ENCODE measurements around the gene MTURN. TPM values are rescaled to one million over a fixed set of nuclear protein-coding genes. Genes with fewer than 3 reads are reported as not detected.

MTURN gene
- total RNA-seq, 4 donors from 2014 or later = 2.3 to 18.2 (median 13.8) TPM

DNA sequence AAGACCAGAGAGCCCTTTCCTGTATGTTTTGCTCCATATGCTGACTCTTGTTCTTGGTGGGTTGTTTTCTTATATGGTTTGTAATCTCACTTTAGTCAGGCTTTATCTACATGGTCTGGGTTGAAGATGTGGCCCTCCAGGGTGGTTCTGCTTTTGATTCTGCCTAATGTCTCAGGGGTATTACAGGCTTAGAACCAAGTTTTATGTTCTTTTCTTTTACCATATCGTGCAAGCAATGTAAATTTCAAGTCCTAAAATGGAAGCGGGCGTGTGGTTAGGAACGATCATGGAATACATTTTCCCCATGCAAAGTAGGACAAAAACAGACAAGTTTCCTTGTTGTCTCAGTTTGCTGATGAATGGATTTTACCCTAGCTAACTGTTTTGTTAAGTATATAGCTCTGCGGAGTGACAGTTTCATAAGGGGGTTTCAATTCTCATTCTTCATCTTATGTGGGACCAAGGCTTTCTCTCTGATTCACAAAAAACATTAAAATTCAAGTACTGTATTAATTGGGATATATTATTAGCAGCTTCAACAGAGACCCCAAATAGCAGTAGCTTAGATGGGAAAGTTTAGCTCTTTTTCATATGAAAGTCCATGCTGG is 58.7 kb downstream of the MTURN start:
- Histone ChIP-seq H3K36me3 (no peaks in the 10 kb centered on the region), H3K9me3 (peaks cover 0 to 6% (median 2%) of the 10 kb centered on the region in 4 donors), H3K4me1 (no peaks in the 10 kb centered on the region), H3K27ac (no peak overlapping the region), H3K27me3 (no peaks in the 10 kb centered on the region), H3K4me3 (no peak overlapping the region)
- TF ChIP-seq POLR2A (IDR thresholded peaks at IDR 0.05) = no peak
- TF ChIP-seq, protein P1, sequence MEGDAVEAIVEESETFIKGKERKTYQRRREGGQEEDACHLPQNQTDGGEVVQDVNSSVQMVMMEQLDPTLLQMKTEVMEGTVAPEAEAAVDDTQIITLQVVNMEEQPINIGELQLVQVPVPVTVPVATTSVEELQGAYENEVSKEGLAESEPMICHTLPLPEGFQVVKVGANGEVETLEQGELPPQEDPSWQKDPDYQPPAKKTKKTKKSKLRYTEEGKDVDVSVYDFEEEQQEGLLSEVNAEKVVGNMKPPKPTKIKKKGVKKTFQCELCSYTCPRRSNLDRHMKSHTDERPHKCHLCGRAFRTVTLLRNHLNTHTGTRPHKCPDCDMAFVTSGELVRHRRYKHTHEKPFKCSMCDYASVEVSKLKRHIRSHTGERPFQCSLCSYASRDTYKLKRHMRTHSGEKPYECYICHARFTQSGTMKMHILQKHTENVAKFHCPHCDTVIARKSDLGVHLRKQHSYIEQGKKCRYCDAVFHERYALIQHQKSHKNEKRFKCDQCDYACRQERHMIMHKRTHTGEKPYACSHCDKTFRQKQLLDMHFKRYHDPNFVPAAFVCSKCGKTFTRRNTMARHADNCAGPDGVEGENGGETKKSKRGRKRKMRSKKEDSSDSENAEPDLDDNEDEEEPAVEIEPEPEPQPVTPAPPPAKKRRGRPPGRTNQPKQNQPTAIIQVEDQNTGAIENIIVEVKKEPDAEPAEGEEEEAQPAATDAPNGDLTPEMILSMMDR (IDR thresholded peaks at IDR 0.05) = no peak
- DNase-seq = no peak

DNA sequence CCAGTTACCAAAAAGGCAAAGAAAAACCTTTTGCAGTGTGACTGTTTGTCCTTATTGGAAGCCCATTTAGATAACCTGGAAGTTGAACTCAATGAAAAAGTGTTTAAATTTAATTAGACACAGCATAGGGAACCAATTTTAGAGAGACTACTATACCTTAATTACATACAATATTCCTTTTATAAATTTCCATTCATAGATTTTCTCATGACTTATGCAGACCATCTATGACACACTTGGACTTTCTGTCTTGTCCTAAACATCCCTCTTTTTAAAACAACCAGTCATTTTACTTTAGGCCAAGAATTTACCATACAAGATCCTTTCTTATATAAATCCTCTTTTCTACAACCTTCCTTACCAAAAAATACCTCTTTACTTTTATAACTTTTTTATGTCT is 61.6 kb downstream of the MTURN start:
- Histone ChIP-seq H3K4me1 (peaks cover 0 to 5% (median 0%) of the 10 kb centered on the region in 4 donors), H3K36me3 (no peaks in the 10 kb centered on the region), H3K27ac (no peak overlapping the region), H3K27me3 (no peaks in the 10 kb centered on the region), H3K4me3 (no peak overlapping the region), H3K9me3 (peaks cover 0 to 6% (median 0%) of the 10 kb centered on the region in 4 donors)
- TF ChIP-seq, protein P1 (IDR thresholded peaks at IDR 0.05) = no peak
- no peak for TF ChIP-seq POLR2A (IDR thresholded peaks at IDR 0.05)
- DNase-seq = no peak

DNA sequence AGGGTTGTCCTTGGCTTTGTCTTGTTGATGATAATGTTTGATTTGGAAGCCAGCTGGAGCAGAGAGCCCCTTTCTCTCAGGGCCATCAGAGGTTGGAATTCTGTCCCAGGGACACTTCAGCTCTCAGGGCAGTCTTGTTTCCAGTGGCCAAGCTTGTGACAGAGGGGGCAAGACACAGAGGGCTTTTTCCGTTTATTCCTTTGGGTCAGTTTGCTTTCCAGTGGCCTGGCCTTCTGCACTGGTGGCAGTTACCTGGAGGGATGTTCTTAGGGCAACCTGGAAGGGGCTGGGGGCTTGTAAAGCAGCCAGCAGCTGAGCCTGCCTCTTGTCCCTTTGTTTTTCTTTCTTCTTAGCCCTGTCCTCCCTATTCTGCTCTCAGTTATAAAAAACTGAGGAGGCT is 62.7 kb downstream of the MTURN start:
- no peaks in the 10 kb centered on the region for H3K36me3 ChIP-seq
- peaks cover 0 to 9% (median 0%) of the 10 kb centered on the region in 4 donors for H3K4me1 ChIP-seq
- no peak overlapping the region for H3K4me3 ChIP-seq
- no peak overlapping the region for H3K27ac ChIP-seq
- no peaks in the 10 kb centered on the region for H3K27me3 ChIP-seq
- no peak for DNase-seq
- no peak for TF ChIP-seq POLR2A (IDR thresholded peaks at IDR 0.05)
- TF ChIP-seq, protein P1 (IDR thresholded peaks at IDR 0.05) = no peak
- H3K9me3 ChIP-seq = peaks cover 0 to 6% (median 0%) of the 10 kb centered on the region in 4 donors

DNA sequence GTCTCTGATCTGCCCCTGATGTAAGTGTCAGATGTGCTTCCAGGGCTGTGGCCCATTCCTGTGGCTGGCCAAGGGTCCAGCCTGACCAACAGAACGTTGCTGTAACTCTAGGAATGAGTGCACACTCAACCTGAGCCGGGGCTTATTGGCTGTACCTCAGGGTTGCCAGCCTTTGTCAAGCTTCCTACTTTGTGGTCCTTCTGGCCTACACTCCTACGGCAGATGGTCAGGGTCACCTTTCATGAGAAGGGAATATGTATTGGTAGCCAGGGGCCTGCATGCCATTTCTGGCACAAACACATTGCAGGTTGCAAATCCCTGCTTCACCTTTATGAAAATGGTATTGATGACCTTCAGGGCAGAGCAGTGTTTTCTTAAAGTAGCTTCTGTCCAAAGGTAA is 64.5 kb downstream of the MTURN start:
- Histone ChIP-seq H3K27me3 (no peaks in the 10 kb centered on the region), H3K4me3 (no peak overlapping the region), H3K9me3 (peaks cover 0 to 6% (median 0%) of the 10 kb centered on the region in 4 donors), H3K36me3 (no peaks in the 10 kb centered on the region), H3K27ac (no peak overlapping the region), H3K4me1 (peaks cover 0 to 9% (median 0%) of the 10 kb centered on the region in 4 donors)
- no peak for TF ChIP-seq POLR2A (IDR thresholded peaks at IDR 0.05)
- TF ChIP-seq, protein P1 (IDR thresholded peaks at IDR 0.05) = no peak
- no peak for DNase-seq

DNA sequence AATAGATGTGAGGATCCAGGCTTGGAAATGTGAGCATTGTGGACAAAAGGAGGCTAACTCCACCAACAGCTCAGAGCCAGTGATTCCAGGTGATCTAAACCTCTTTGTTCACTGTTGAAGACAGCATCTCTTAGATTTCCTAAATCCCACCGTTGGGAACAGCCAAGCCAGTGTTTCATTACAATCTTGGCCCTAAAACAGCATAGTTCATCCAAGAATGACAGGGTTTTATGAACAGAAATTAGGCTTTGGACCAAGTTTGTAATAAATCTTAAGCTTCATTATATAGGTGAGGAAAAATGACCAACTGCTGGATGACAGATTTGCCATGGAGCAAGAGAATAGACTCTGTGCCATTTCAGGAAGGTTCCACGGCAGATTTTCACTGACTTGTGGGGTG is 65.8 kb downstream of the MTURN start:
- Histone ChIP-seq H3K27me3 (no peaks in the 10 kb centered on the region), H3K4me3 (no peak overlapping the region), H3K9me3 (peaks cover 0 to under 1% (median 0%) of the 10 kb centered on the region in 4 donors), H3K27ac (no peak overlapping the region), H3K36me3 (no peaks in the 10 kb centered on the region), H3K4me1 (peaks cover 0 to 9% (median 0%) of the 10 kb centered on the region in 4 donors)
- TF ChIP-seq POLR2A (IDR thresholded peaks at IDR 0.05) = no peak
- TF ChIP-seq, protein P1 (IDR thresholded peaks at IDR 0.05) = no peak
- no peak for DNase-seq

Measured in Peyer's patch (tissue), 4 donors.